ENCODE results near the gene TEX28.
A peak's percentile ranks its signal among the peaks of the same experiment; 100 is the strongest.
"Not testable (repeated sequence)": the region's sequence is repeated elsewhere in the genome, so short reads cannot be mapped to it uniquely, and the experiment has no call there.

Gene TEX28

DNA sequence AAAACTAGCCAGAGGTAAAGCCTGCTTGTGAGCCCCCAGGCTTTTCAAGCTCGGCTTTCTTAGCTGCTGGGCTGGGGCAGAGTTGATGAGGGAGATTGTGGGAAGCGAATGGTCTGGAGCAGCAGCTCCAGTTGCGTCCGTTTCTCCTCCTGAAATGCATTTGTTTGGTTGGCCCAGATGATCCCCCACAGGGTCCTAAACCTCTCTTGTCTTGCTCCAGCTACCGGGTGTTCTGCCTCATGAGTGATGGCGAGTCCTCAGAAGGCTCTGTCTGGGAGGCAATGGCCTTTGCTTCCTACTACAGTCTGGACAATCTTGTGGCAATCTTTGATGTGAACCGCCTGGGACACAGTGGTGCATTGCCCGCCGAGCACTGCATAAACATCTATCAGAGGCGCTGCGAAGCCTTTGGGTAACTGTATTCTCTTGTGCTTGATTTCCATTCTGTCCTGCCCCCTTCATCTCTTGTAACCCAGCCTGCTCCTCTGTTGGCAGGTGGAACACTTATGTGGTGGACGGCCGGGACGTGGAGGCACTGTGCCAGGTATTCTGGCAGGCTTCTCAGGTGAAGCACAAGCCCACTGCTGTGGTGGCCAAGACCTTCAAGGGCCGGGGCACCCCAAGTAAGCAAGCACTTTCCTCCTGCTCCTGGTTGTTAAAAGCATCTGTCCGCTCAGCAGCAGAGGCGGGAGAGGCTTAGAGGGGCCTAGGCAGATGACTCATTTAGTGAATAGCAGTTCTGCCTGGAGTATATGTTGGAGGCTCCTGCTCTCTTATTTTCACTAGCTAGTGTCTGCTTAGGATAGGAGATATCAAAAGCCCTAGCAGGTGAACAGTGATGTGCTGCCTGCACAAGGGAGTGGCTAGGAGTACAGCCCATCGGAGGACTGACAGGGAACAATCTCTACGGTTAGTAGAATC is 16.0 kb upstream of the TEX28 start:
- DNase-seq (ENCODE audit: low spot score): no peak

DNA sequence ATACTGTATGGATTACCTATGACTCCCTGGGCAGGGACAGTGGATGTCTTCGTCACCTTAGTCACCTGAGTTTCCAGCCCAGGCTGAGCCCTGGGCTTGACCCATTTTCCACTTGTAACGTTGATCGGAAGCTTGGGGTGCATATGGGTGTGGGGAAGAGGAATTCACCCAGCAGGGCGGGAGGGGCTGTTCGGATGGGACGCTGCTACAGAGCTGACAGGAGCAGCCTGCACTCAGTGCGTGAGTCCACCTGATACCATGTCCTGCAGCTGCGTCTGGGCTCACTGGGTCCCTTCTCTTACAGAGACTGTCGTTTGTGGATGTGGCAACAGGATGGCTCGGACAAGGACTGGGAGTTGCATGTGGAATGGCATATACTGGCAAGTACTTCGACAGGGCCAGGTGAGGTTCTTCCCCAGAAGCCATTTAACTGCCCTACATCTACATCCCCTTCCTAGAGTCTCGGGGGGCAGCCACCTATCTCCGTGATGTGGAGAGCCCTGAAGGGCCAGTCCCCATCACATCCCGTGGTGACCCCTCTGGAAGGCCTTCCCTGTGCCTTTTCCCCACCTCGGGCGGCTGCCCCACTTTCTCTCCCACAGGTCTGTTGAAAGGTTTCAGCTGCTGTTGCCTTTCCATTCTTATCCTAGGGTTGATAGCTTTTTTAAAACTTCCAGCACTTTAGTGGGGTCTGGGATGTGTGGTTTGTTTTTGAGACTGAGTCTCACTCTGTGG is 14.3 kb upstream of the TEX28 start:
- no peak for DNase-seq (ENCODE audit: low spot score)

DNA sequence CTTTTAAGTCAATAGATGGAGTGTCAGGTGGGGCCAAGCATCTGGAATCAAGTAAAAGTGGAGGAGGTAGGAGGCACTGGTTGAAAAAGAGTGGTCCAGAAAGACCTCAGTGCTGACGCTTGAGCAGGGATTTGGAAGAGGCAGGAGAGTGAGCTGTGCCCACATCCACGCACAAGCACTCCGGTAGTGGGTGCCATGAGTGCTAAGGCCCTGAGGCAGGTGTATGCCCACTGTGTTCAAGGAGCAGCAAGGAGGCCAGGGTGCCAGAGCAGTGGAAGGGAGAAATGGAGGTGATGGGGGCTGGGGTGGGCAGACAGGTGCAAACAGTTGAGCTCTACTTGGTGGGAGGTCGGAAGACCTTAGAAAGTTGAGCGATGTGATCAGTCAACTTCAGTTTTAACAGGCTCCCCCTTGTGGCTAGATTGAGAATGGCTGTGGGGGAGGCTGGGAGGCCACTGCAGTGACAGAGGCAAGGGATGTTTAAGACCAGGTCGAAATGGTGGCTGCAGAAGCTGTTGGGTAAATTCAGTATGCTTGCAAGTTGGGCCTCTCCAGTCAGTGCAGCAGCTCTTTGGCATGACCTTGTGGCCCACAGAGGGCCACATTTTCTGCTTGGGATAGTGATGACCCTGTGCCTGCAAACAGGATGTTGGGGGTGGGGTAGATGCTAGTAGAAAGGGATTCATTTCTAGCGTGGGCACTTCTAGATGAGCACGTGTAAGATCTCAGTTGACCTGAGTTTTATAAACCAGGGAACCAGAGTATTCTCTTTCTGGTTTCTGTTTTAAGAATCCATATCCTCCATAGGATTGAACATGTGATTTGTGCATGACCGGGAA is 13.4 kb upstream of the TEX28 start:
- DNase-seq (ENCODE audit: low spot score): peak; percentile 59

DNA sequence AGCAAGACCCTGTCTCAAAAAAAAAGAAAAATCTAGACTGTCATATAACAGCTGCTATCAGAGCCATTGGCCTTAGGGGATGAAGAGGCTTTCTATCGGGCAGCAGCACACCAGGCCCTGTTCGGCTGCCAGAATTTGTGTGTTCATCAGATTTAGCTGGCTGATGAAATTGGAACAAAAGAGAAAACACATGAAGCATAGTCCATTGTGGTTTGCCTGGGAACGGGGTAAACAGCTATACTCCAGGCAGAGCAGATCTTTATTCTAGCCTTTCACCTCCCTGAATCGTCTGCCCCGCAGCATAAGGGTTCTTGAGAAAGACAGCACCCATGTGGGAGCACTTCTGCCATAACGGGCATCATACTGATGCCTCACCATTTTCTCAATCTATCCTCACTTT is 12.3 kb upstream of the TEX28 start:
- no peak for DNase-seq (ENCODE audit: low spot score)

DNA sequence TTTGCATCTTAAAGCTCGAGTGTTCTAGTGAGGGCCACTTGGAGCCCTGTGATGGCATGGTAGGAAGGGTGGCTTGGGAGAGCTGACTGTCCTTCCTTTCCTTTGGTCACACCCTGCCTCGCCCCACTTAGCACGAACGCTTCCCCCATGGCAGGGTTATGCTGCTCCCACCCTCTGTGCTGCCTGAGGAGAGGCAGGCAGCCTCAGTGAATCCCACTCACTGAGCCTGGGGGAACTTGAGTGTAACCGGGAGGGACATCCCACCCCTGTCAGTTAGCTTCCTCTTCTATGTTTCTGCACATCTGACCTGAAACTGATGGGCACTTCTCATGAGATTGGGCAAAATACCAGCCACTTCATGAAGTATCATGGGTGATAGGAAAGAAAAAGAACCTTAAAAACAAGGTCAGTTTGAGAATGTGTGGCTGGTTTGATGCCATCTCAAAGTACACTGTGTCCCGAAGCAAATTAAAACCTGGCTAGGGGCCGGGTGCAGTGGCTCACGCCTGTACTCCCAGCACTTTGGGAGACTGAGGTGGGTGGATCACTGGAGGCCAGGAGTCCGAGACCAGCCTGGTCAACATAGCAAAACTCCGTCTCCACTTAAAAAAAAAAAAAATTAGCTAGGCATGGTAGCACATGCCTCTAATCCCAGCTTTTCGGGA is 10.7 kb upstream of the TEX28 start:
- no peak for DNase-seq (ENCODE audit: low spot score)

DNA sequence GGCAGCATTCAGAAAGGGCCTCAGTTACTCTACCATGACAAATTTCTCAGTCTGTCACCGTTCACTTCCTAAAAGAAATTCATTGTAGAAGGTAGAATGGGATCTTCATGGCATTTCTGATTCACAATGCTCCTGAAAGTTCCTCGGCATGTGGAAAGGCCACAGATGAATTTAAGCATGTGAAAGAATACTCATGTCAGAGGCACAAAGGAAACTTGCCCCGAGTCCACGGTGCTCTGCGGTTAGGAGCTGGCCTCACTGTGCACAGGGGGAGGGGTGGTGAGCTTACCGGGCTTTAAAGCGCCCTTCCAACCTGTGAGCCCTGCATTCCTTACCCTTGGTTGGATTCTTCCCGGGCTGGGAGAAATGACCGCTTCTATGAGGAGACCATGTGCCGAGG is 9.9 kb upstream of the TEX28 start:
- no peak for DNase-seq (ENCODE audit: low spot score)

DNA sequence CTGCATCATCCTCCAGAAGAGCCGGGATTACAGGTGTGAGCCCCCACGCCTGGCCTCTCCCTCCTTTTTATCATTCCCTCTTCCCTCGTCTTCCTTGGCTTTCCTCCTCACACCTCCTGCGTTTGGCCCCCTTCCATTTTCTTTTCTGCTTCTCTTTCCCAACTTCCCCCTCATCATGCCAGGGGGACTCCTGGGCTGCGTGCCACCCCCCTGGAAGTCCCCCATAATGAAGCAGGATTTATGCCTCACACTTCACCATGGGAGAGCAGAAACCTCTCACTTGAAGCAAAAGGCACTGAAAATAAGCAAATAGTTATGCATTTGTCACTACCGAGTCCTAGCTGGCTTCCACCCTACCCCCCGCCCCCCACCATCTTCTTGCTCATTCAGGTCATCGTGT is 8.6 kb upstream of the TEX28 start:
- DNase-seq (ENCODE audit: low spot score): no peak

DNA sequence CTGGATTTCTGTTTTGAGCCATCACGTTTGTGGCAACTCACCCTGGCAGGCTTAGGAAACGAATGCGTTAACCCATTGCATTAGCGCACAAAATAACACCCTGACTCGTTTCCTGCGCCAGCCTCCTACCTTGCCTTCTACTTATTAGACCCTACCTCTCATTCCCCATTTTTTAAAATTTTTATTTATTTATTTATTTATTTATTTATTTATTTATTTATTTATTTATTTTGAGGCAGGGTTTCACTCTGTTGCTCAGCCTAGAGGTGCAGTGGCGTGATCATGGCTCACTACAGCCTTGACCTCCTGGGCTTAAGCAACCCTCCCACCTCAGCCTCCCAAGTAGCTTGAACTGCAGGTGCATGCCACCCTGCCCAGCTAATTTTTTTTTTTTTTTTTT is 8.1 kb upstream of the TEX28 start:
- not testable (repeated sequence) for DNase-seq (ENCODE audit: low spot score)

DNA sequence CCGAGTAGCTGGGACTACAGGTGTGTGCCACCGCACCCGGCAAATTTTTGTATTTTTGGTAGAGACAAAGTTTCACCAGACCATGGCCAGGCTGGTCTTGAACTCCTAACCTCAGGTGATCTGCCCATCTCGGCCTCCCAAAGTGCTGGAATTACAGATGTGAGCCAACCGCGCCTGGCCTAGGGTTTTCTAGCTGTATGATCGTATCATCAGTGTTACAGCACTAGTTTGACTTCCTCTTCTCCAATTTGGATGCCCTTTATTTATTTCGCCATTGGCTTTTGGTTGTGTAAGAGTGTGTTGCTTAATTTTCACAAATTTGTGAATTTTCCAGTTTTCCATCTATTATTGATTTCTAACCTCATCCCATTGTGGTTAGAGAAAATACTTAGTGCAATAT is 5.9 kb upstream of the TEX28 start:
- DNase-seq (ENCODE audit: low spot score): no peak

DNA sequence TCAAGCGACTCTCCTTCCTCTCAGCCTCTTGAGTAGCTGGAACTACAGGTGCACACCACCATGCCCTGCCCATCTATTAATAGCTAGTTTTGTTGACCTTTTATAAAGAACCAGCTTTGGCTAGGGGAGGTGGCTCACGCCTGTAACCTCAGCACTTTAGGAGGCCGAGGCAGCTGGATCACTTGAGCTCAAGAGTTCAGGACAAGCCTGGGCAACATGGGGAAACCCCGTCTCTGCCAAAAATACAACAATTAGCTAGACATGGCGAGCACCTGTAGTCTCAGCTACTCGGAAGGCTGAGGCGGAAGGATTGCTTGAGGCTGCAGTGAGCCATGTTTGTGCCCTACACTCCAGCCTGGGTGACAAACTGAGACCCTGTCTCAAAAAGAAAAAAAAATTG is 3.4 kb upstream of the TEX28 start:
- no peak for DNase-seq (ENCODE audit: low spot score)

DNA sequence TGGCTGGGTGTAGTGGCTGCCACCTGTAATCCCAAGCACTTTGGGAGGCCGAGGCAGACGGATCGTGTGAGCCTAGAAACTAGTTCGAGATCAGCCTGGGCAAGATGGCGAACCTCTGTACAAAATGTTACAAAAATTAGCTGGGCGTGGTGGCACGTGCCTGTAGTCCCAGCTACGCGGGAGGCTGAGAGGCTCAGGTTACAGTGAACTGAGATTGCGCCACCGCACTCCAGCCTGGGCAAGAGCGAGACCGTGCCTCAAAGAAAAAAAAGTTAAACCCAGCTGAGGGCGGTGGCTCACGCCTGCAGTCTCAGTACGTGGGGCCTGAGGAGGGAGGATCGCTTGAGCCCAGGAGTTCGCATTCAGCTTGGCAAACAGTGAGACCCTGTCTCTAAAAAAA is 1.8 kb upstream of the TEX28 start:
- no peak for DNase-seq (ENCODE audit: low spot score)

DNA sequence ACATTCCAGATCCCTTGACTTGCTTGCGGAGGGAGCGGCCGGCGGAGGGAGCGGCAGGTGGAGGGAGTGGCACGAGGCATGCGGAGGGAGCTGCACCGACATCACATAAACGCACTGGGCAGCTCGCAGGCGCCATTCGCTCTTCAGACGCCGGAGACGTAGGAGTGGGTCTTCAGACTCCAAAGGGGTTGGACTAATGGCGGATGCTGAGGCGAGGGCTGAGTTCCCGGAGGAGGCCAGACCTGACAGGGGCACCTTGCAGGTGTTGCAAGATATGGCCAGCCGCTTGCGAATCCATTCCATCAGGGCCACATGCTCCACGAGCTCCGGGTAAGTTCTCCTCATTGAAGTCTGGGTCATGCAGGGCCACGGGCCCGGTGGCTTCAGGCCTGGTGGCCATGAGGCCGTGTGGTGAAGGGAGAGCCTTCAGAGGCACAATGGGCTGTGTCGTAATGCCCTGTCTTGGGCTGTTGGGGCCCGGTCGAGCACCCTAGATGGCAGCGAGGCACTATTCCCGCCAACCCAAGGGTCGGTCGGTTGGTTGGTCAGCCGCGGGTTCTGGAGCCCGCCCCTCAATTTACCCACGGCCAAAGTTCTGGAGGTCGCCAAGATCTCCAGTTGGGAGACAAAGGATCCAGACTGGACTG is 863 bp upstream of the TEX28 start, which contains the start of gene TKTL1:
TKTL1 (plus strand) TSS at position 132 of the 647 bp plus-strand sequence; CDS start at position 197, 65 bp downstream.
- no peak for DNase-seq (ENCODE audit: low spot score)

DNA sequence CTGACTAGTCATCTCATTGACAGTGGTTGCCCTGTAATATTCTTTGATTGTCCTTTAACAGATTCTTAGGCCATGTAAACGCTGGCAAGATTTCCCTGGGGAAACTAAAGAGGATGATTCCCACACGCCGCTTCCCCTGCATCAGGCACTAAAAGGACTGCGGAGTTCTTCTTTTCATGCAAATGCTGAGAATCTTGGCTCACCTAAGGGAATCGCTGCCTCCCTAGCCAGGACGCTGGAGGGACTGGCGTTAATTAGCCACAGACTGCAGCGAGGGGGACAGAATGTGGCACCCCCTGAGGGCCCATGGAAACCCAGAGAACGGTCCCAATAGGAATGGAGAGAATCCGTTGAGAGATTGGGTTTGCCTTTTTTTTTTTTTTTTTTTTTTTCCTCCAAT is 8.5 kb downstream of the TEX28 start:
- DNase-seq (ENCODE audit: low spot score): not testable (repeated sequence)

DNA sequence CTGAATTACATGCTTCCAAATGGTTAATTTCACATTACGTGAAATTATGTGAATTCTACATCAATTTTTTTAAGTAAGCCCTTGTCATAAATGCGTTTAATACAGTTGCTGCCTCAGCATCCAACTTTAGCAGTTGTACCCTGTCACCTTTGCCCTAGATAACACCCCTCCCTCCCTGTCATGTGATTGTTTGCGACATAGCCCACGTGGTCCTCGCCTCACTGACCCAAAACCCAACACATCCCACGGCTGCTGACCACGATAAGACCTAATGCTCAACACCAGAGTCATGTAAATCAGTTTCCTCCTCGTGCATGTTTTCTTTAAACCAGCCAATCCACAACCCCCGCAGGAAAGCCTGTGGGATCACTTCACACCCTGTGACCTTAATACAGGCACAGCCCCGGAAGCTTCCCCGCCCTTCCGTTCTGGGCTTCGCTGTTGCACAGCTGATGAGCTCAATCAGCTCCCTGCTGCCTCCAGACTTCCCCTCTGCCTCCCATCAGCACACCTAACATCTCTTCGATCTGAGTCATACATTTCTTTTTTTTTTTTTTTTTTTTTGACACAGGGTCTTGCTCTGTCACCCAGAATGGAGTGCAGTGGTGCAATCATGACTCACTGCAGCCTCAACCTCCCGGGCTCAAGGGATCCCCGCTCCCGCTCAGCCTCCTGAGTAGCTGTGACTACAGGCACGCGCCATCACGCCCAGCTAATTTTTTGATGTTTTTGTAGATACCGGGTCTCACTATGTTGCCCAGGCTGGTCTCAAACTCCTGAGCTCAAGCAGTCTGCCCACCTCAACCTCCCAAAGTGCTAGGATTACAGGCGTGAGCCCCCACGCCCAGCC is 10.2 kb downstream of the TEX28 start:
- not testable (repeated sequence) for DNase-seq (ENCODE audit: low spot score)

DNA sequence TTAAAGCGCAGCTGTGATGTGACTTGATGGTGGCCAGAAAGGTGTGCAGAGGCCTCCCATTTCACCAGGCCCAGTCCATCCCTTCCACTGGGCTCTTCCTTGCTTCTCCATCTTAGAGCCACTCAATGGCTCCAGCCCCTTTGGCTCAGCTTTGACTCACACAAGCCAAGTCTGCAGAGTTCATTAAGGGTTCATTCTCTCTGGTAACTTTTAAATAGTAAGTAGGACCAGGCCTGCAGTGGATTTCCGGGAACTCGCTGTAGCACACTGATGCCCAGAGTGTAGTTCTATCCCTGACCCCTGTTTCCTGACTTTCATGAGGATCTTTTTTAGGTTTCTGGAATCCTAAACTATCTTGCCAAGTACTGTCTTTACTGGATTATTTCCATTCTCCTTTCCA is 25.7 kb downstream of the TEX28 start:
- DNase-seq (ENCODE audit: low spot score): not testable (repeated sequence)

DNA sequence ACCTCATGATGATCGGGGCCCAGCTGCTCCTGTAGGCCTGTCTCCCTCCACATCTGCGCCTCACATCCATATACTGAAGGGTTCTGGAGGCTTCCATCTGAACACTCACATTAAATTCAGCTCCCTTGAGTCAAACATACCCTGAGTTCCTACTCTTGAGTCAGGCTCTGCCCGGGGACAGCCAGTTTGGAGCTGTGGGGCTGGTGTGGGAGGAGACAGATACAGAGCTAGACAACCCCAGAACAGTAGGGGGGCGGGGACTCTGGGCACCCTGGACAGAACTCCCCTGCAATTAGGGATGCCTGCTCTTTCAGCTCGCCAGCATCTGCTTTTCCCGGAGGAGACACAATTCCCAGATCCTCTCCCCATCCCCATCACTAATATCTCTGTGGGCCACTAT is 31.9 kb downstream of the TEX28 start:
- DNase-seq (ENCODE audit: low spot score): not testable (repeated sequence)

DNA sequence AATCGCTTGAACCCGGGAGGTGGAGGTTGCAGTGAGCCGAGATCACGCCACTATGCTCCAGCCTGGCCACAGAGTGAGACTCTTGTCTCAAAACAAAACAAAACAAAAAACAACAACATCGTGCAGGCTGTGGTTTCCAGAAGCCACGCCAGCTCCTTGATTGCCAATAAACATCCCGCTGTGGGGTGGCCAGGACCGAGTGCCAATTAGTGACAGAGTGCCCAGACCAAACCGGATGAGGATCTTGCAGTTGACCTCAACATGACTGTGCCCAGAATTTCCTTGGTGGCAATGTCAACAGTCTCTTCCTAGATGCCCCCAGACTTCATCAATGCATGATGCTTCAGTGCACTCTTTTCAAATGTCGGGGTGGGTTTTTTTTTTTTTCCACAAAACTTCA is 36.2 kb downstream of the TEX28 start:
- DNase-seq (ENCODE audit: low spot score): not testable (repeated sequence)

DNA sequence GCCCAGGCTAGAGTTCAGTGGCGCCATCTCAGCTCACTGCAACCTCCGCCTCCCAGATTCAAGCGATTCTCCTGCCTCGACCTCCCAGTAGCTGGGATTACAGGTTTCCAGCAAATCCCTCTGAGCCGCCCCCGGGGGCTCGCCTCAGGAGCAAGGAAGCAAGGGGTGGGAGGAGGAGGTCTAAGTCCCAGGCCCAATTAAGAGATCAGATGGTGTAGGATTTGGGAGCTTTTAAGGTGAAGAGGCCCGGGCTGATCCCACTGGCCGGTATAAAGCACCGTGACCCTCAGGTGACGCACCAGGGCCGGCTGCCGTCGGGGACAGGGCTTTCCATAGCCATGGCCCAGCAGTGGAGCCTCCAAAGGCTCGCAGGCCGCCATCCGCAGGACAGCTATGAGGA is 37.6 kb downstream of the TEX28 start, which contains the start of gene OPN1MW3:
OPN1MW3 (plus strand) TSS at position 301 of the 400 bp plus-strand sequence; CDS start at position 339, 38 bp downstream.
- DNase-seq (ENCODE audit: low spot score): not testable (repeated sequence)

DNA sequence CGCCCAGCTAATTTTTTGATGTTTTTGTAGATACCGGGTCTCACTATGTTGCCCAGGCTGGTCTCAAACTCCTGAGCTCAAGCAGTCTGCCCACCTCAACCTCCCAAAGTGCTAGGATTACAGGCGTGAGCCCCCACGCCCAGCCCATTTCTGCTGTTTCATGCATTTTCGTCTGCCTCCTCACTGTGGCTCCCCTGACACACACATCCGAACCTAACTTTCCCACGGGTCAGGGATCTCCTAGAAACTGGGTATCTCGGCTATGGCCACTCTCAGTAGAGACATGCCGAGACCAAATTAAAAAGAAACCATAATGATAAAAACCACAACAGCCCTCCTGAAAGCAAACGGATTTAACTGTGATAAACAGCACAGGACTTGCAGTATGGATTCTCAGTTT is 46.8 kb downstream of the TEX28 start:
- DNase-seq (ENCODE audit: low spot score): not testable (repeated sequence)
